Natural killer cell (primary cell): ENCODE measurements around the gene DSTN. TPM values are rescaled to one million over a fixed set of nuclear protein-coding genes. Genes with fewer than 3 reads are reported as not detected.

Experiments used
- ATAC-seq, 3 donors: fragments of 150-1000 bp in 2 of 3; fragments of 200-7000 bp in 1 of 3; cut with Tn5 transposase; 1 replicate in 1 of 3; 2 replicates in 2 of 3; pipeline ENCODE4 v1.10.0; 2021; ENCODE audit warnings: mild to moderate bottlenecking in 2 of 3, moderate library complexity in 2 of 3
- DNase-seq, 2 donors: peaks; one replicate each; pipeline versions ENCODE4 v3.0.0 to v3.0.0-alpha.2; 2013 to 2021; ENCODE audit warnings: mixed read lengths in 1 of 2
- H3K27ac ChIP-seq: one replicate; pipeline ENCODE4 v1.5.1; 2013; ENCODE audit warnings: mild to moderate bottlenecking, low read length
- H3K27me3 ChIP-seq: one replicate; pipeline ENCODE4 v1.6.1; 2013; ENCODE audit warnings: low read length; ENCODE audit not compliant: control insufficient read depth, insufficient read depth
- H3K36me3 ChIP-seq: one replicate; pipeline ENCODE4 v1.6.1; 2013; ENCODE audit warnings: low read length; ENCODE audit not compliant: control insufficient read depth, insufficient read depth
- H3K4me1 ChIP-seq: one replicate; pipeline ENCODE4 v1.6.1; 2013; ENCODE audit warnings: low read length; ENCODE audit not compliant: control insufficient read depth, insufficient read depth
- H3K4me3 ChIP-seq: one replicate; pipeline ENCODE4 v1.5.1; 2013; ENCODE audit warnings: low read length
- H3K9me3 ChIP-seq: one replicate; pipeline ENCODE4 v1.6.1; 2013; ENCODE audit warnings: low read length; ENCODE audit not compliant: control insufficient read depth, insufficient read depth
- H3K27ac Mint-ChIP-seq, 2 donors: one replicate each; pipeline ENCODE4 v1.8.0; 2022; ENCODE audit warnings: mild to moderate bottlenecking in 2 of 2, mixed read lengths in 2 of 2, moderate library complexity in 1 of 2
- H3K27me3 Mint-ChIP-seq, 2 donors: one replicate each; pipeline ENCODE4 v1.8.0; 2022; ENCODE audit warnings: low read depth in 2 of 2, mixed read lengths in 2 of 2
- H3K36me3 Mint-ChIP-seq: one replicate; pipeline ENCODE4 v1.8.0; 2022; ENCODE audit warnings: mixed read lengths
- H3K4me1 Mint-ChIP-seq, 2 donors: one replicate each; pipeline ENCODE4 v1.8.0; 2022; ENCODE audit warnings: mixed read lengths in 2 of 2
- H3K4me3 Mint-ChIP-seq: one replicate; pipeline ENCODE4 v1.8.0; 2022; ENCODE audit warnings: mild to moderate bottlenecking, moderate library complexity, mixed read lengths
- H3K9me3 Mint-ChIP-seq, 2 donors: one replicate each; pipeline ENCODE4 v1.8.0; 2022; ENCODE audit warnings: mixed read lengths in 2 of 2
- WGBS: methylation state at CpG from one replicate; pipeline ENCODE4 v1.1.7; 2013; ENCODE audit warnings: missing lambda C conversion rate; ENCODE audit not compliant: insufficient coverage; 5-methylcytosine and 5-hydroxymethylcytosine counted together
- intact Hi-C: fragments of 100-400 bp; cut with micrococcal nuclease; formaldehyde crosslinking; loops from one replicate; pipeline ENCODE4 v1.14.2; 2022
- total RNA-seq, 4 donors: library from RNA; stranded (reverse); fragments of 120-200 nt in 1 of 4; gene quantifications; one replicate each; pipeline versions ENCODE4 v1.2.3 to v1.2.4, GENCODE V29; 2013 to 2022
- TF ChIP-seq, protein P1 (sequence below): fragments of 200-600 bp; IDR thresholded peaks from one replicate; pipeline ENCODE4 v1.8.0; 2022; ENCODE audit warnings: antibody characterized with exemption

Gene DSTN
- total RNA-seq, 3 donors from 2014 or later (not counting 1 experiment from before 2014, with no cell fraction given), result 47.5 to 73.5 (median 70.0) TPM

DNA sequence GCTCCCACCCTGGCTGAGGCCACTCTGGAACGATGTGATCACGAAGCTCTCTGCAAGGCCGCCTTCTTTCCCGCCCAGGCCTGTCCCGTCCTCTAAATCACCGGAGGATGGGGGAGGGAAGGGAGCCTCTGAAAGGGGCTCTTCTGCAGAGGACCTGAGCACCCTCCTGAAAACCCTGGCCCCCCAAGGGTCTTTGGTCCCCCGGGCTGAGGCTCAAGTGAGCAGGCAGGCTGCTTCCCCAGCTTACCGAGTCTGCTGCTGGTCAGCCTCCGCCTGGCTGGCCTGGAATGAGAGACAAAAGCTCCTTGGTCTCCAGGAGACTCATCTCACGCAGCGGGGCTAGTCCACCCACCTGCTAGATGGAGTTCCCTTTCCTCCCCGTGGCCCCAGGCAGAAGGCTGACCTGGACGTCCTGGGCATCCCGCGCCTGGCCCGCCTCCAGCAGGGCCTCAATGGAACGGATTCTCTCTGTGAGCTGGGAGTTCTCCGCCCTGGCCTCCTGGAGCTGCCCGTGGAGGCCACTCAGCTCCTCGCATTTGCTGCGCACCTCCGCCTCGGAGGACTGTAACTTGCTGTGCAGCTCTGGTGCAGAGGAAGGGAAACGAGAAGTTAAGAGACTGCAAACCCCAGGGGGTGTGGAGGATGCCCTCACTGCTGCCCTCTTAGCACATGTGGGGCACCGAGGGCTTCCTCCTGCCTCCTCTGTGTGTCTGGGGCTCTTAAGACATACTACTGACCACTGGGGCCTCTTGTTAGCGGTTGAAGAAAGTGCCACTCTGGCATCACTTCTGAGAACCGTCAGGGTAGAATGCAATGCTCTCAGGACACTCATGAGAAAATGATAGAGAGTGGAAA, 57.5 kb downstream of the DSTN start:
- H3K4me1 ChIP-seq, result no peaks in the 10 kb centered on the region
- Mint-ChIP-seq H3K27me3 (no peaks in the 10 kb centered on the region), H3K9me3 (no peaks in the 10 kb centered on the region), H3K36me3 (no peaks in the 10 kb centered on the region), H3K27ac (peak overlapping the region in 1 of 2 donors; percentile 83), H3K4me1 (peaks cover 4 to 7% of the 10 kb centered on the region in 2 donors), H3K4me3 (no peak overlapping the region)
- no peak for ATAC-seq
- H3K4me3 ChIP-seq, result no peak overlapping the region
- TF ChIP-seq, protein P1, sequence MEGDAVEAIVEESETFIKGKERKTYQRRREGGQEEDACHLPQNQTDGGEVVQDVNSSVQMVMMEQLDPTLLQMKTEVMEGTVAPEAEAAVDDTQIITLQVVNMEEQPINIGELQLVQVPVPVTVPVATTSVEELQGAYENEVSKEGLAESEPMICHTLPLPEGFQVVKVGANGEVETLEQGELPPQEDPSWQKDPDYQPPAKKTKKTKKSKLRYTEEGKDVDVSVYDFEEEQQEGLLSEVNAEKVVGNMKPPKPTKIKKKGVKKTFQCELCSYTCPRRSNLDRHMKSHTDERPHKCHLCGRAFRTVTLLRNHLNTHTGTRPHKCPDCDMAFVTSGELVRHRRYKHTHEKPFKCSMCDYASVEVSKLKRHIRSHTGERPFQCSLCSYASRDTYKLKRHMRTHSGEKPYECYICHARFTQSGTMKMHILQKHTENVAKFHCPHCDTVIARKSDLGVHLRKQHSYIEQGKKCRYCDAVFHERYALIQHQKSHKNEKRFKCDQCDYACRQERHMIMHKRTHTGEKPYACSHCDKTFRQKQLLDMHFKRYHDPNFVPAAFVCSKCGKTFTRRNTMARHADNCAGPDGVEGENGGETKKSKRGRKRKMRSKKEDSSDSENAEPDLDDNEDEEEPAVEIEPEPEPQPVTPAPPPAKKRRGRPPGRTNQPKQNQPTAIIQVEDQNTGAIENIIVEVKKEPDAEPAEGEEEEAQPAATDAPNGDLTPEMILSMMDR, result no peak
- WGBS, result 91% methylated on average over 27 of the region's 27 CpGs
- intact Hi-C loops, result no loop called here
- H3K9me3 ChIP-seq, result no peaks in the 10 kb centered on the region
- H3K27me3 ChIP-seq, result no peaks in the 10 kb centered on the region
- peaks cover 65% of the 10 kb centered on the region for H3K36me3 ChIP-seq
- no peak overlapping the region for H3K27ac ChIP-seq
- DNase-seq, result no peak

DNA sequence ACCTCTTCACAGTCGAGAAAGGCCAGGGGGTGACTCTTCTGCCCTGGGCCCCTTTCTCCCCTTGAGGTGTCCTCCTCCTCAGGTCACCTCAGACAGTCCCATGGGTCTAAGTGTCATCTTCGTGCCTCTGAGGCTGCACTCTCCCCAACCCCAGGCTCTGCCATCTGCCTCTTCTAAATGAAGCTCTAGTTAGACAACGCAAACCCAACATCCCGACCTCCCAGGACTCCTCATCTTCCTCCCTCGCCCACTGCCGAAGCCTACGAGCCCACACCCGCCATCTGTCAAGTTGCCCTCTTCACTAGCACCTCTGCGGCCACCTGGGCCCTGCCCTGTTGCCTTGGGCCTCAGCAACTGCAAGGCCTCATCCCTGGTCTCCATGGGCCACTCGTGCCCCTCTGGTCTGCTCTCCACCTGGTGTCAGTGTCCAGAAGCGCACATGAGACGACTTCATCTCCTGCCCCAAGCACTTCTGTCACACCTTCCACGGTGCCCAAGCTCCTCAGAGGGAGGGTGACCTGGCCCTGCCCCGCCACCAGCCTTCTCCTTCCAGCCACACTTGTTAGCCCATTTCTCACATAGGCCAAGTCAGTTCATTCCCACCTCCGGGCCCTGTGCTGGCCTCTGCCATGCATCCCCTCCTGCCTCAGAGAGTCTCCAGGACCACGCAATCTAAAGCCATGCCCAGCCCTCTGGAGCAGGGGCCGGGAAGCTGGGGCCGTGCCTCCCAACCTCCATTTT, 58.4 kb downstream of the DSTN start:
- peaks cover 64% of the 10 kb centered on the region for H3K36me3 ChIP-seq
- H3K27me3 ChIP-seq, result no peaks in the 10 kb centered on the region
- H3K4me1 ChIP-seq, result no peaks in the 10 kb centered on the region
- no peak overlapping the region for H3K4me3 ChIP-seq
- H3K9me3 ChIP-seq, result no peaks in the 10 kb centered on the region
- Mint-ChIP-seq H3K9me3 (no peaks in the 10 kb centered on the region), H3K4me1 (peaks cover 4 to 7% of the 10 kb centered on the region in 2 donors), H3K36me3 (no peaks in the 10 kb centered on the region), H3K4me3 (no peak overlapping the region), H3K27ac (peak overlapping the region; percentile 11 to 83), H3K27me3 (no peaks in the 10 kb centered on the region)
- intact Hi-C loops, result no loop called here
- TF ChIP-seq, protein P1, result no peak
- ATAC-seq, result no peak
- DNase-seq, result peak in 1 of 2 donors; percentile 20
- no peak overlapping the region for H3K27ac ChIP-seq
- 94% methylated on average over 18 of the region's 18 CpGs for WGBS

DNA sequence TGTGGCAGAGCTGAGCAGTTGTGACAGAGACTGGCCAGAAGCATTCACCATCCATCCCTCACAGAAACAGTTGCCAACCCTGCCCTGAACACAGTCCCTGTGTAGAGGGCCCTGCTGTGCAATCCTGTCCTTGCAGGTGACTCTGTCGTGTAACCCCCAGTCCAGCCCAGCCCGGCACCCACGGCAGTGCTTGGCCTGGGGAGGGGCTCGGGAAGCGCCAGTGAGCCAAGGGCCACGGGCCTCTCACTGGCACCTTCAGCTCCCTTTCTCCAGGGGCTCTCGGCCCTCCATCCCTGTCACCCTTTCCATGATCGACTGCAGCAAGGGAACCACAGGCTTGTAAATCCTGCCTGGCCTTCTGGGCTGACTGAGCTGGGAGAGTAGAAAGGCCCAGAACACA, 59.1 kb downstream of the DSTN start:
- Histone ChIP-seq H3K27me3 (no peaks in the 10 kb centered on the region), H3K4me1 (no peaks in the 10 kb centered on the region), H3K4me3 (no peak overlapping the region), H3K27ac (no peak overlapping the region), H3K9me3 (no peaks in the 10 kb centered on the region), H3K36me3 (peaks cover 64% of the 10 kb centered on the region)
- no peaks in the 10 kb centered on the region for H3K27me3 Mint-ChIP-seq
- H3K4me3 Mint-ChIP-seq, result no peak overlapping the region
- peaks cover 4 to 7% of the 10 kb centered on the region in 2 donors for H3K4me1 Mint-ChIP-seq
- ATAC-seq (no peak), DNase-seq (no peak)
- no peaks in the 10 kb centered on the region for H3K36me3 Mint-ChIP-seq
- no peak overlapping the region for H3K27ac Mint-ChIP-seq
- intact Hi-C loops, result no loop called here
- 95% methylated on average over 8 of the region's 8 CpGs for WGBS
- no peaks in the 10 kb centered on the region for H3K9me3 Mint-ChIP-seq
- TF ChIP-seq, protein P1, result no peak
